RWPE1 (cell line): ENCODE data around the gene ZDHHC1.
A peak's percentile ranks its signal among the peaks of the same experiment; 100 is the strongest.

Source experiments
- CTCF ChIA-PET: fragments of 350-600 bp; sonication (Branson Sonifier 250); formaldehyde crosslinking; extraction: SDS; loops from one replicate; lab custom pipeline; 2021; lab: Yijun Ruan, JAX
- POLR2A ChIA-PET: fragments of 400-600 bp; formaldehyde crosslinking; extraction: SDS; loops from one replicate; lab custom pipeline; 2020; ENCODE audit warnings: antibody characterized with exemption; ENCODE audit not compliant: low non-redundant PET; lab: Yijun Ruan, JAX
- DNase-seq: peaks from one replicate; pipeline ENCODE4 v3.0.0; 2012; ENCODE audit warnings: low spot score
- H3K27ac ChIP-seq: fragments of 450-650 bp; 2 replicates; pipeline ENCODE4 v1.5.1; 2017
- CTCF ChIP-seq: fragments of 450-650 bp; conservative IDR thresholded peaks from 2 replicates; pipeline ENCODE4 v1.5.1; 2017; ENCODE audit warnings: low read depth, mild to moderate bottlenecking

ZDHHC1 gene

GRCh38 chr16:67449739-67450138 is 33.5 kb upstream of the ZDHHC1 start:
- no peak for TF ChIP-seq CTCF

GRCh38 chr16:67449336-67449735 is 33.1 kb upstream of the ZDHHC1 start:
- no peak for DNase-seq
- ChIA-PET CTCF (interaction anchor here (1.3 kb wide), 1 partner anchor 21 kb away, joined by 6 read pairs; no protein-coding TSS in a partner anchor), POLR2A (no interaction called here)
- H3K27ac ChIP-seq = no peak overlapping the region; the same call in 1 of the 2 replicates
- no peak for TF ChIP-seq CTCF

More at GRCh38 chr16:67449739-67450138, 33.5 kb upstream of the ZDHHC1 start:
- H3K27ac ChIP-seq = no peak overlapping the region
- ChIA-PET POLR2A (no interaction called here), CTCF (interaction anchor here (0.7 to 1.3 kb wide), 2 partner anchors 21 to 373 kb away, joined by 4 to 6 read pairs; no protein-coding TSS in a partner anchor)
- no peak for DNase-seq

- CTCF ChIA-PET = interaction anchor here (1.0 to 2.0 kb wide), 2 partner anchors 11 to 21 kb away, joined by 3 to 4 read pairs; no protein-coding TSS in a partner anchor
- H3K27ac ChIP-seq = peak overlapping the region; percentile 15; the same call in 1 of the 2 replicates
- TF ChIP-seq CTCF = no peak
- POLR2A ChIA-PET = interaction anchor here (0.6 kb wide), 1 partner anchor 35 kb away, joined by 5 read pairs; no protein-coding TSS in a partner anchor
- DNase-seq = no peak
Measured at GRCh38 chr16:67448580-67448979, 32.3 kb upstream of the ZDHHC1 start.

- peak; percentile 49; the same call in 1 of the 2 replicates for TF ChIP-seq CTCF
- DNase-seq = peak; percentile 32
- H3K27ac ChIP-seq = no peak overlapping the region
- ChIA-PET POLR2A (no interaction called here), CTCF (interaction anchor here (0.6 to 2.0 kb wide), 9 partner anchors 9 to 467 kb away, joined by 3 to 7 read pairs (median 5); no protein-coding TSS in a partner anchor)
Measured at GRCh38 chr16:67447508-67448076, 31.3 kb upstream of the ZDHHC1 start.

GRCh38 chr16:67446968-67447507 is 30.8 kb upstream of the ZDHHC1 start:
- DNase-seq = no peak
- ChIA-PET POLR2A (no interaction called here), CTCF (interaction anchor here (0.6 to 2.8 kb wide), 7 partner anchors 9 to 467 kb away, joined by 4 to 13 read pairs (median 5); no protein-coding TSS in a partner anchor)
- peak overlapping the region; percentile 23 for H3K27ac ChIP-seq
- TF ChIP-seq CTCF = no peak
